ENCODE data around the gene TTC21A. TPM values are rescaled to one million over a fixed set of nuclear protein-coding genes. Genes with fewer than 3 reads are reported as not detected.

Gene TTC21A
- total RNA-seq, 1 donor from 2014 or later, result 41.7 TPM

GRCh38 chr3:39158148-39158715 lies 50.8 kb downstream of the TTC21A start:
- no peaks in the 10 kb centered on the region for H3K9me3 Mint-ChIP-seq (ENCODE audit: unreplicated experiment)
- no peak for DNase-seq (ENCODE audit: low spot score)
- no peak for TF ChIP-seq CTCF (IDR thresholded peaks at IDR 0.05; ENCODE audit: unreplicated experiment)
- no peak overlapping the region for H3K27ac Mint-ChIP-seq (ENCODE audit: unreplicated experiment)
- peaks cover 18% of the 10 kb centered on the region for H3K27me3 Mint-ChIP-seq (ENCODE audit: unreplicated experiment)
- H3K4me3 Mint-ChIP-seq (ENCODE audit: unreplicated experiment), result no peak overlapping the region
- no peaks in the 10 kb centered on the region for H3K36me3 Mint-ChIP-seq (ENCODE audit: low read depth, unreplicated experiment)
- peaks cover 17% of the 10 kb centered on the region for H3K4me1 Mint-ChIP-seq (ENCODE audit: unreplicated experiment)

- no peak for DNase-seq (ENCODE audit: low spot score)
- Mint-ChIP-seq H3K4me3 (ENCODE audit: unreplicated experiment) (no peak overlapping the region), H3K9me3 (ENCODE audit: unreplicated experiment) (no peaks in the 10 kb centered on the region)
Observed at GRCh38 chr3:39164414-39164813, 56.9 kb downstream of the TTC21A start.

GRCh38 chr3:39165518-39165917 lies 58.0 kb downstream of the TTC21A start:
- no peak overlapping the region for H3K27ac Mint-ChIP-seq (ENCODE audit: unreplicated experiment)
- no peaks in the 10 kb centered on the region for H3K9me3 Mint-ChIP-seq (ENCODE audit: unreplicated experiment)
- no peaks in the 10 kb centered on the region for H3K27me3 Mint-ChIP-seq (ENCODE audit: unreplicated experiment)
- H3K4me3 Mint-ChIP-seq (ENCODE audit: unreplicated experiment), result no peak overlapping the region
- no peak for DNase-seq (ENCODE audit: low spot score)
- no peaks in the 10 kb centered on the region for H3K36me3 Mint-ChIP-seq (ENCODE audit: low read depth, unreplicated experiment)
- TF ChIP-seq CTCF (IDR thresholded peaks at IDR 0.05; ENCODE audit: unreplicated experiment), result no peak
- H3K4me1 Mint-ChIP-seq (ENCODE audit: unreplicated experiment), result peaks cover 29% of the 10 kb centered on the region

More at GRCh38 chr3:39164414-39164813, 56.9 kb downstream of the TTC21A start:
- no peak overlapping the region for H3K27ac Mint-ChIP-seq (ENCODE audit: unreplicated experiment)
- peaks cover 29% of the 10 kb centered on the region for H3K4me1 Mint-ChIP-seq (ENCODE audit: unreplicated experiment)
- peaks cover under 1% of the 10 kb centered on the region for H3K27me3 Mint-ChIP-seq (ENCODE audit: unreplicated experiment)
- TF ChIP-seq CTCF (IDR thresholded peaks at IDR 0.05; ENCODE audit: unreplicated experiment), result no peak
- H3K36me3 Mint-ChIP-seq (ENCODE audit: low read depth, unreplicated experiment), result no peaks in the 10 kb centered on the region

DNA sequence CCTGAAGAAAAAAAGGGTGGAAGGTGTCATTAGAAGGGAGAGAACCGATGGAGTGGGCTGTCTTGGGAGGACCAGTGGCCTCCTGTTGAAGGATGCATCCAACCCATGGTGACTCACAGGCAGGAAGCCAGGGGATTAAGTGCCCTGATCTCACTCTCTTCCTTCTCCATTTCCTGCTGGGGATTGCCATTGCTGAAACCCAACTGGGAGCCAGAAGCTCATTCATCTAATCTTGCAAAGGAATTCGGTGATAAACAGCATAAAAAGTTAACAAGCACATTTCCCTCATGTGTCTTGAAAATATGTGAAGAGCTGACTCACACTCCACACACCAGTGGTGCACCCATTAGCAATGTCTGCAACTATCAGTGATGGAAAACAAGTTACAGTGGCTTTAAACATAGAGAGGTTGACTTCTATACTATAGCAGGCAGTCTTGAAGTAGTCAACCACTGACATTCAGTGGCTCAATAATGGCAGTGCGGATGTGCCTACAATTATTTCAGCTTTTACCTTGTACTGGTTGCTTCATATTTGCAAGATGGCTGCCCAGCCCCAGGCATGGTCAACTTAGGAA lies 58.7 kb downstream of the TTC21A start:
- H3K36me3 Mint-ChIP-seq (ENCODE audit: low read depth, unreplicated experiment), result no peaks in the 10 kb centered on the region
- DNase-seq (ENCODE audit: low spot score), result no peak
- no peak for TF ChIP-seq CTCF (IDR thresholded peaks at IDR 0.05; ENCODE audit: unreplicated experiment)
- H3K9me3 Mint-ChIP-seq (ENCODE audit: unreplicated experiment), result no peaks in the 10 kb centered on the region
- H3K4me1 Mint-ChIP-seq (ENCODE audit: unreplicated experiment), result peaks cover 29% of the 10 kb centered on the region
- no peak overlapping the region for H3K4me3 Mint-ChIP-seq (ENCODE audit: unreplicated experiment)
- no peaks in the 10 kb centered on the region for H3K27me3 Mint-ChIP-seq (ENCODE audit: unreplicated experiment)
- H3K27ac Mint-ChIP-seq (ENCODE audit: unreplicated experiment), result peak overlapping the region; percentile 58

DNA sequence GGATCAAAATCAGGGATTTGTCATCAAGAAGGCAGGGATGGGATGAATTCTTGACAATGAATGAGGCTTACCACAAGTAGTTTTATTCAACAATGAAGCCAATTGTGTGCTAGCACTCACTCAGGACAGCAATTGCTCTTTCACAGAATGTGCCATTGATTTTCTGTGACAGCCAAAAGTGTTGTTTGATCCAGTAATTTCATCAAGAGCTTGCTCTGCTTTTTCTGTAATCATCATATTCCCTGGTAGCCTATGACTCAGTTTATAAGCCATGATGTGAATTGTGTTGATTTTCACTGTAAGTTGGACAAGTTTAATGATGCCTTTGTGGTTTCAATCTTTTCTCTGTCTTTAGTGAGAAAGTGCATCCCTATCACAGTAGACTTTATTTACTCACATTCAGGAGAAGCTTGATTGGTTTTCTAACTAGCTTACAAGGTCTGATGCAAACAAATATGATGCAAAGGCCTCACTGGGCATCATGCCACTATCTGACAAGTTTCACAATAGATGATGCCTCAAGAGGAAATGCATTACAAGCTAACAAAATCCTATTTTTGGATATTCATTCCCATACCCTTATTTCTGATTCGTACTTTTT lies 59.6 kb downstream of the TTC21A start:
- no peak for DNase-seq (ENCODE audit: low spot score)
- Mint-ChIP-seq H3K4me3 (ENCODE audit: unreplicated experiment) (no peak overlapping the region), H3K27me3 (ENCODE audit: unreplicated experiment) (no peaks in the 10 kb centered on the region), H3K9me3 (ENCODE audit: unreplicated experiment) (no peaks in the 10 kb centered on the region), H3K36me3 (ENCODE audit: low read depth, unreplicated experiment) (no peaks in the 10 kb centered on the region), H3K4me1 (ENCODE audit: unreplicated experiment) (peaks cover 29% of the 10 kb centered on the region), H3K27ac (ENCODE audit: unreplicated experiment) (no peak overlapping the region)
- no peak for TF ChIP-seq CTCF (IDR thresholded peaks at IDR 0.05; ENCODE audit: unreplicated experiment)
